ENCODE results near the gene ZNF555. TPM values are rescaled to one million over a fixed set of nuclear protein-coding genes. Genes with fewer than 3 reads are reported as not detected.
"Not testable (repeated sequence)": the region's sequence is repeated elsewhere in the genome, so short reads cannot be mapped to it uniquely, and the experiment has no call there.

The ZNF555 gene
- polyA plus RNA-seq, 12 donors: 8.0 to 21.9 (median 14.7) TPM; not detected in 1

GRCh38 chr19:2805991-2806649 is 35.2 kb upstream of the ZNF555 start:
- DNase-seq: no peak

GRCh38 chr19:2806736-2807378 is 34.4 kb upstream of the ZNF555 start:
- DNase-seq: no peak

- DNase-seq: no peak
These were observed 33.7 kb upstream of the ZNF555 start for GRCh38 chr19:2807379-2808128.

- DNase-seq: no peak
These were observed 32.9 kb upstream of the ZNF555 start for GRCh38 chr19:2808129-2808941.

GRCh38 chr19:2809387-2810140 is 31.7 kb upstream of the ZNF555 start:
- no peak for DNase-seq

GRCh38 chr19:2810141-2811091 is 30.9 kb upstream of the ZNF555 start:
- no peak for DNase-seq

- DNase-seq: no peak
These were observed 30.0 kb upstream of the ZNF555 start for GRCh38 chr19:2811221-2811722.

GRCh38 chr19:2811735-2812413 is 29.4 kb upstream of the ZNF555 start:
- DNase-seq: no peak

GRCh38 chr19:2812414-2813234 is 28.7 kb upstream of the ZNF555 start:
- DNase-seq: no peak

GRCh38 chr19:2813235-2814160 is 27.8 kb upstream of the ZNF555 start:
- DNase-seq: no peak

- DNase-seq: no peak
These were observed 26.8 kb upstream of the ZNF555 start for GRCh38 chr19:2814426-2814825.

- DNase-seq: no peak
These were observed 26.1 kb upstream of the ZNF555 start for GRCh38 chr19:2815191-2815614.

GRCh38 chr19:2815923-2816322 is 25.4 kb upstream of the ZNF555 start:
- DNase-seq: no peak

GRCh38 chr19:2816641-2817040 is 24.6 kb upstream of the ZNF555 start:
- DNase-seq: no peak

- DNase-seq: not testable (repeated sequence)
These were observed 23.9 kb upstream of the ZNF555 start for GRCh38 chr19:2817237-2817829.

GRCh38 chr19:2819540-2820111 is 21.6 kb upstream of the ZNF555 start, which contains the start of gene ZNF554:
Gene ZNF554 (plus strand): TSS chr19:2819868. CDS start chr19:2820072, 204 bp downstream.
- DNase-seq: peak; percentile 96

Measured in muscle of arm (tissue), 12 donors.